ENCODE measurements around the gene RELT.
"Not testable (repeated sequence)": the region's sequence is repeated elsewhere in the genome, so short reads cannot be mapped to it uniquely, and the experiment has no call there.

The RELT gene

DNA sequence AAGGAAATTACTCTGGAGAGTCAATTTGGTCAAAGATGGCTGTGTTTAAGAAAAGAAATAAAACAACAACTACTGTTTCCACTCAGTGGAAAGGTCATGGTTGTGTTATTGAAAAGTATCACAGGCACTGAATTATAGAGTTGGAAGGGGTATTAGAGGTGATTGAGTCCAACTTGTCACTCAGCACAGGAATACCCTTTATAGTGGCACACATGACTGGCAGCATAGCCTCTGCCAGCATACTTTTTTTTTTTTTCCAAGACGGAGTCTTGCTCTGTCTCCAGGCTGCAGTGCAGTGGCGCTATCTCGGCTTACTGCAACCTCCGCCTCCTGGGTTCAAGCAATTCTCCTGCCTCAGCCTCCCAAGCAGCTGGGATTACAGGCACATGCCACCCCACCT lies 60.7 kb downstream of the RELT start:
- not testable (repeated sequence) for DNase-seq (ENCODE audit: low read depth, low spot score)

DNA sequence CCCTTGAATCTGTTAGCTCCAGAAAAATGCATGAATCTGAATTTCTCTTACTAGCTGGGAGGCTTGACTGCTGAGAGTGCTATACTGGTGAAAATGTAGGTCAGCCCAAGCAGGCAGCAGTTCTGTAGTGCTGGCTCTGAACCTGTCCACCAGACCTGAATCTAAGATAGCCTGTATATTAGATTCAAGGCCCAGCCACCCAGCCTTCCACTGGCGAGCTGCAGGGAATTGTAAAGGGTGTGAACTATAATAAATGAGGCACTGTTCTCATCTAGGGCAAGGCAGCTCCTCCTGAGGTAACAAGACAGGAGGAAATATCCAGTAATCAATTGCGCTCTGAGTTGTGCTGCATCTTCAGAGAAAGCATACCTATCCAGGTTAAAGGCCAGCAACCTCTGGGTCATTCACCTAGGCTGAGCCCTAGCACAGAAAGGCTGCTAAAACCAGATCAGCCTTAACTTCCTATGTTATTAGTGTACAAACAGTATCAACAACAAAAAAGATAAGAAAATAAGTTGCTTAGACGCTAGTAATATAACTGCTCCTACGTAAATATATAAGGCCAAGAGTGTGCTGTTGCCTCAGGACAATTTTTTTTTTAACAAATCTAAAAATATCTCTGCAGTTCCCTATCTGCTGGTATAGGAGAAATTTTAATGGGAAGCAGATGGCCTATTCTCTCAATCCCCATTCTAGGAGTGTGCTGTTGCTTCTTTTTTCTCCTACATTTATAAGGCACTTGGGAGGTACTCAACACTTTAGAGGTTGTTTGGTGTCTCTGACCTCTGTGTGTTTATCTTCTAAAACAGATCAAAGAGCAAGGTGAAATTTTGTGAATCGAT lies 63.0 kb downstream of the RELT start:
- DNase-seq (ENCODE audit: low read depth, low spot score): no peak

DNA sequence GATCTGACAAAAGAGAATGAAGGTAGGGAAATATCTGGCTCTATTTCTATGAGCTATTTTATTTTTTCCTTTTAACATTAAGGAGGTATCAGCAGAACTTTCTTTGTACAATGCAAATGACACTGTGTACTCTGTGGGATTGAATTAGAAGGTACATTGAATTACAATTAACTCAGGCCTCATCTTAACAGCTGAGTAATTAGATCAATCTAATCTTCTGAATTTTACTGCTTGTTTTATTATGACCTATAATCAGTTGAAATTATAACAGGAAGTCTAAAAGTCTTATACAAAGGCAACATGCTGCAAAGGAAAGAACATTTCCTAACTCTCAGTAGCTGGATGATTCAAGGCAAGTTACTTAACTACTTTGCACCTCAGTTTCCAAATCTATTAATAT lies 69.8 kb downstream of the RELT start:
- DNase-seq (ENCODE audit: low read depth, low spot score): no peak

DNA sequence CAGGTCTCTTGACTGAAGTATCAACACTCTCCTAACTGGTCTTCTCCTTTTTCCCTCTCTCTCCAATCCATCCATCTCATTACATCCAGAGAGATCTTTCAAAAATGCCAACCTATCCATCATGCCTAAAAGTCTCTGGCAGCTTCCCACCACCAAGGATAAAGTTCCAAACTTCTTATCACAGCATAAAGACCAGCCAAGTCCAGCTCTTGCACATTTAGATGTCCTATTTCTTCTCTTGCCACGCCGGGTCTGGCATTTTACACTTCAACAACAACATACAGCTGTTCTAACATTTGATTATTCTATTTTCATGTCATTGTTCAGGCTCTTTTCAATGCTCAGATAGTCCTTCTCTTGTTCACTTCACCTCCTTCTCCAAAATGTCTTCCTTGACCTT lies 70.6 kb downstream of the RELT start:
- no peak for DNase-seq (ENCODE audit: low read depth, low spot score)
